OCI-LY1 (cell line): Measurements from ENCODE around the gene FAM53A.

Source experiments
- H2AFZ ChIP-seq: fragments of 200-600 bp; sonication (generic), shearing (Covaris generic); 2 replicates; pipeline ENCODE4 v1.6.0; 2014; ENCODE audit warnings: antibody characterized with exemption, mild to moderate bottlenecking, low read length
- H3F3A ChIP-seq: fragments of 200-600 bp; sonication (generic), shearing (Covaris generic); 2 replicates; pipeline ENCODE4 v1.6.0; 2014; ENCODE audit warnings: mild to moderate bottlenecking, antibody characterized with exemption, low read length, moderate library complexity; ENCODE audit not compliant: insufficient read depth
- H3K27ac ChIP-seq: fragments of 200-600 bp; sonication (generic); 2 replicates; pipeline ENCODE4 v1.5.1; 2014; ENCODE audit warnings: low read length, mixed run types, mild to moderate bottlenecking, low read depth; ENCODE audit not compliant: poor library complexity, severe bottlenecking
- H3K27me3 ChIP-seq: fragments of 200-600 bp; sonication (generic); 2 replicates; pipeline ENCODE4 v1.6.0; 2014; ENCODE audit warnings: antibody characterized with exemption, mild to moderate bottlenecking, low read length, moderate library complexity; ENCODE audit not compliant: insufficient read depth
- H3K36me3 ChIP-seq: fragments of 200-600 bp; sonication (generic); 2 replicates; pipeline ENCODE4 v1.6.1; 2014; ENCODE audit warnings: mild to moderate bottlenecking, antibody characterized with exemption, low read length, moderate library complexity, mixed read lengths; ENCODE audit not compliant: insufficient read depth
- H3K4me1 ChIP-seq: fragments of 200-600 bp; sonication (generic); 2 replicates; pipeline ENCODE4 v1.5.1; 2014; ENCODE audit warnings: mild to moderate bottlenecking, low read length, moderate library complexity; ENCODE audit not compliant: insufficient read depth, severe bottlenecking
- H3K4me2 ChIP-seq: fragments of 200-600 bp; sonication (generic), shearing (Covaris generic); 2 replicates; pipeline ENCODE4 v1.6.1; 2014; ENCODE audit warnings: low read length
- H3K4me3 ChIP-seq: fragments of 200-600 bp; sonication (generic); 2 replicates; pipeline ENCODE4 v1.5.1; 2014; ENCODE audit warnings: low read length, low read depth, mild to moderate bottlenecking, mixed read lengths; ENCODE audit not compliant: poor library complexity, severe bottlenecking
- H3K79me2 ChIP-seq: fragments of 200-600 bp; shearing (Covaris generic); 2 replicates; pipeline ENCODE4 v1.6.1; 2016; ENCODE audit warnings: mixed run types, low read length, mixed read lengths; ENCODE audit not compliant: insufficient read depth
- H3K9ac ChIP-seq: fragments of 200-600 bp; sonication (generic), shearing (Covaris generic); 2 replicates; pipeline ENCODE4 v1.6.1; 2014; ENCODE audit warnings: mild to moderate bottlenecking, low read length, mixed read lengths
- H3K9me2 ChIP-seq: fragments of 200-600 bp; sonication (generic), shearing (Covaris generic); 2 replicates; pipeline ENCODE4 v1.6.1; 2014; ENCODE audit warnings: low read depth, mild to moderate bottlenecking, low read length, mixed read lengths
- H3K9me3 ChIP-seq: fragments of 200-600 bp; shearing (Covaris generic); 2 replicates; pipeline ENCODE4 v1.6.1; 2014; ENCODE audit warnings: low read length, mixed read lengths
- H4K20me1 ChIP-seq: fragments of 200-600 bp; sonication (generic), shearing (Covaris generic); 2 replicates; pipeline ENCODE4 v1.6.0; 2016; ENCODE audit warnings: mild to moderate bottlenecking, low read length; ENCODE audit not compliant: insufficient read depth
- CTCF ChIP-seq: fragments of 200-600 bp; sonication (generic), shearing (Covaris generic); IDR thresholded peaks from 2 replicates; pipeline ENCODE4 v1.5.1; 2017; ENCODE audit warnings: mild to moderate bottlenecking, antibody characterized with exemption, low read length, moderate library complexity, mixed read lengths
- EZH2 ChIP-seq: fragments of 200-600 bp; sonication (generic), shearing (Covaris generic); IDR thresholded peaks from 2 replicates; pipeline ENCODE4 v1.8.0; 2017; ENCODE audit warnings: borderline replicate concordance, mixed run types, mild to moderate bottlenecking, antibody characterized with exemption, low read length, moderate library complexity, mixed read lengths

Gene FAM53A

GRCh38 chr4:1593458-1593857 is 90.7 kb downstream of the FAM53A start:
- no peaks in the 10 kb centered on the region for H3K79me2 ChIP-seq
- no peaks in the 10 kb centered on the region for H3F3A ChIP-seq
- no peak overlapping the region for H3K27ac ChIP-seq
- no peaks in the 10 kb centered on the region for H3K36me3 ChIP-seq
- H3K4me3 ChIP-seq = no peak overlapping the region
- TF ChIP-seq EZH2 = no peak
- TF ChIP-seq CTCF = no peak
- H3K4me2 ChIP-seq = no peak overlapping the region
- no peaks in the 10 kb centered on the region for H3K27me3 ChIP-seq
- H4K20me1 ChIP-seq = no peaks in the 10 kb centered on the region
- H3K9me2 ChIP-seq = no peaks in the 10 kb centered on the region
- no peak overlapping the region for H2AFZ ChIP-seq
- H3K9ac ChIP-seq = no peak overlapping the region
- H3K4me1 ChIP-seq = no peaks in the 10 kb centered on the region
- no peaks in the 10 kb centered on the region for H3K9me3 ChIP-seq

- Histone ChIP-seq H3K4me2 (no peak overlapping the region), H3K4me1 (no peaks in the 10 kb centered on the region), H3K4me3 (no peak overlapping the region), H3K36me3 (no peaks in the 10 kb centered on the region), H3F3A (no peaks in the 10 kb centered on the region), H3K9me3 (no peaks in the 10 kb centered on the region), H2AFZ (no peak overlapping the region), H3K79me2 (no peaks in the 10 kb centered on the region), H3K27me3 (no peaks in the 10 kb centered on the region), H4K20me1 (no peaks in the 10 kb centered on the region), H3K9me2 (no peaks in the 10 kb centered on the region), H3K9ac (no peak overlapping the region), H3K27ac (no peak overlapping the region)
- TF ChIP-seq CTCF (no peak), EZH2 (no peak)
Observed at GRCh38 chr4:1592709-1593417, 91.2 kb downstream of the FAM53A start.

- no peaks in the 10 kb centered on the region for H3F3A ChIP-seq
- no peak overlapping the region for H3K4me2 ChIP-seq
- H3K9ac ChIP-seq = no peak overlapping the region
- H3K36me3 ChIP-seq = no peaks in the 10 kb centered on the region
- H3K9me2 ChIP-seq = no peaks in the 10 kb centered on the region
- no peaks in the 10 kb centered on the region; the same call in 1 of the 2 replicates for H3K27me3 ChIP-seq
- no peak overlapping the region for H3K4me3 ChIP-seq
- TF ChIP-seq EZH2 (no peak), CTCF (no peak)
- H3K9me3 ChIP-seq = no peaks in the 10 kb centered on the region
- H3K4me1 ChIP-seq = no peaks in the 10 kb centered on the region
- H2AFZ ChIP-seq = no peak overlapping the region
- no peaks in the 10 kb centered on the region for H4K20me1 ChIP-seq
- no peaks in the 10 kb centered on the region for H3K79me2 ChIP-seq
- no peak overlapping the region for H3K27ac ChIP-seq
Observed at GRCh38 chr4:1592068-1592708, 91.9 kb downstream of the FAM53A start.
